Epithelial cell of proximal tubule (primary cell): Measurements from ENCODE around the gene PEAK1. TPM values are rescaled to one million over a fixed set of nuclear protein-coding genes. Genes with fewer than 3 reads are reported as not detected.

Experiments used
- DNase-seq: peaks from one replicate; pipeline ENCODE4 v3.0.0-alpha.2; 2011; ENCODE audit warnings: low read depth
- H3K4me3 ChIP-seq: 2 replicates; pipeline ENCODE4 v1.5.1; 2011; ENCODE audit warnings: low read depth, mild to moderate bottlenecking, low read length
- total RNA-seq: library from RNA; depleted of rRNA; stranded (reverse); fragments of >200 nt; gene quantifications from 2 replicates; pipeline ENCODE4 v1.2.3, GENCODE V29; 2015
- TF ChIP-seq, protein P1 (sequence below): conservative IDR thresholded peaks from 2 replicates; pipeline ENCODE4 v1.5.1; 2012; ENCODE audit warnings: low read depth, mild to moderate bottlenecking, low read length

PEAK1 gene
- total RNA-seq, 1 donor from 2014 or later: 8.1 TPM

DNA sequence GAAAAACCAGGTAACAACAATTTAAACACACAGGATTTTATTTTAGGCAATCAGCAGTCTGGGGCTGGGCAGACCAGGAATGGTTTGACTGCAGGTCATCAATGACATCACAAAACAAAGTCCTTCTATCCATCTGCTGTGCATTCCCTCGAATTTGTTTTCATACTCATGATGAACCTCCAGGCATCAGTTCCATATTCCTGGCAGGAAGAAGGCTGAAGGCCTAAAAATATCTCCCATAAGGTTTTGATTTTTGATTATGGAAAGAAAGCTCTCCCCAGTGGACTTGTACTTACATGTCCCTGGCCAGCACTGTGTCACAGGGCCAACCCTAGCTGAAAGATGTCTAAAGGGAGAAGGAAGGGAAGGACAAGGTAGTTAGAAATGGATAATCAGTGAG, 107.4 kb downstream of the PEAK1 start:
- no peak overlapping the region for H3K4me3 ChIP-seq
- DNase-seq: no peak
- TF ChIP-seq, protein P1, sequence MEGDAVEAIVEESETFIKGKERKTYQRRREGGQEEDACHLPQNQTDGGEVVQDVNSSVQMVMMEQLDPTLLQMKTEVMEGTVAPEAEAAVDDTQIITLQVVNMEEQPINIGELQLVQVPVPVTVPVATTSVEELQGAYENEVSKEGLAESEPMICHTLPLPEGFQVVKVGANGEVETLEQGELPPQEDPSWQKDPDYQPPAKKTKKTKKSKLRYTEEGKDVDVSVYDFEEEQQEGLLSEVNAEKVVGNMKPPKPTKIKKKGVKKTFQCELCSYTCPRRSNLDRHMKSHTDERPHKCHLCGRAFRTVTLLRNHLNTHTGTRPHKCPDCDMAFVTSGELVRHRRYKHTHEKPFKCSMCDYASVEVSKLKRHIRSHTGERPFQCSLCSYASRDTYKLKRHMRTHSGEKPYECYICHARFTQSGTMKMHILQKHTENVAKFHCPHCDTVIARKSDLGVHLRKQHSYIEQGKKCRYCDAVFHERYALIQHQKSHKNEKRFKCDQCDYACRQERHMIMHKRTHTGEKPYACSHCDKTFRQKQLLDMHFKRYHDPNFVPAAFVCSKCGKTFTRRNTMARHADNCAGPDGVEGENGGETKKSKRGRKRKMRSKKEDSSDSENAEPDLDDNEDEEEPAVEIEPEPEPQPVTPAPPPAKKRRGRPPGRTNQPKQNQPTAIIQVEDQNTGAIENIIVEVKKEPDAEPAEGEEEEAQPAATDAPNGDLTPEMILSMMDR: no peak

GRCh38 chr15:77311618-77312398, 108.1 kb downstream of the PEAK1 start:
- TF ChIP-seq, protein P1: no peak
- no peak for DNase-seq
- no peak overlapping the region for H3K4me3 ChIP-seq

DNA sequence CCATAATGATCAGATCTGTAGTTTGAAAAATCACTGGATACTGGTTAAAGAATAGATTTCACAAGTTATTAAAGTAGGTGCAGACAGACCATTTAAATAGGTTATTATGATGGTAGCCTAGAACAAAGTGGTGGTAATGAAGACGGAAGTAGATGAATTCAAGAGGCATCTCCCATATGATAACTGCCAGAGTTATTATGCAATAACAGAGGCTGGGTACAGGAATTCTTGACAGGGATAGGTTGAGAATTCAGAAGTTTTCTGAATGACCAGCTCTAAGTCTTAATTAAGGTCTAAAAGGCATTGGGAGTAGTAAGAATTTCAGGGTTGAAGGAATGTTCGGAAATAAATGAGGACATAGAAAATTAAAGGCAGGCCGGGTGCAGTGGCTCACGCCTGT, 108.9 kb downstream of the PEAK1 start:
- no peak overlapping the region for H3K4me3 ChIP-seq
- no peak for DNase-seq
- TF ChIP-seq, protein P1: no peak

GRCh38 chr15:77309392-77309791, 110.5 kb downstream of the PEAK1 start:
- H3K4me3 ChIP-seq: no peak overlapping the region
- TF ChIP-seq, protein P1: no peak
- no peak for DNase-seq

GRCh38 chr15:77305953-77306352, 114.0 kb downstream of the PEAK1 start:
- H3K4me3 ChIP-seq: no peak overlapping the region
- TF ChIP-seq, protein P1: no peak
- no peak for DNase-seq

GRCh38 chr15:77296773-77297337, 123.0 kb downstream of the PEAK1 start:
- TF ChIP-seq, protein P1: no peak
- DNase-seq: no peak
- H3K4me3 ChIP-seq: no peak overlapping the region

GRCh38 chr15:77295446-77295845, 124.5 kb downstream of the PEAK1 start:
- H3K4me3 ChIP-seq: no peak overlapping the region
- TF ChIP-seq, protein P1: no peak
- DNase-seq: no peak
